B cell (primary cell): Measurements from ENCODE around the gene ADIPOR1. TPM values are rescaled to one million over a fixed set of nuclear protein-coding genes. Genes with fewer than 3 reads are reported as not detected.

Experiments
- ATAC-seq: fragments of 200-7000 bp; cut with Tn5 transposase; one replicate; pipeline ENCODE4 v1.10.0; 2021; ENCODE audit warnings: low read depth, mild to moderate bottlenecking, moderate number of reproducible peaks, moderate library complexity
- CTCF ChIA-PET: fragments of 350-600 bp; sonication (Branson Sonifier 250); formaldehyde crosslinking; loops from one replicate; lab custom pipeline; 2021; ENCODE audit warnings: antibody characterized with exemption, inconsistent platforms; lab: Charles Lee
- POLR2A ChIA-PET: fragments of 350-600 bp; sonication (Branson Sonifier 250); formaldehyde crosslinking; loops from one replicate; lab custom pipeline; 2021; ENCODE audit warnings: antibody characterized with exemption; lab: Charles Lee
- DNase-seq: peaks from one replicate; pipeline ENCODE4 v3.0.0; 2013
- H2AFZ ChIP-seq: 2 replicates; pipeline ENCODE4 v1.6.1; 2012; ENCODE audit warnings: mild to moderate bottlenecking, low read depth, low read length; ENCODE audit not compliant: insufficient read depth, poor library complexity, severe bottlenecking
- H3K27ac ChIP-seq, 2 donors: 1 replicate in 1 of 2; 2 replicates in 1 of 2; pipeline ENCODE4 v1.5.1; 2012 to 2013; ENCODE audit warnings: low read length in 2 of 2, mild to moderate bottlenecking in 2 of 2, moderate library complexity in 1 of 2
- H3K27me3 ChIP-seq, 4 experiments: fragments of 200-600 bp in 1 of 4; sonication (generic) in 1 of 4; replicated peaks in 1 of 4; 1 replicate in 2 of 4; 2 replicates in 2 of 4; pipeline versions ENCODE4 v1.6.1 to v1.7.0; 2013 to 2016; ENCODE audit warnings: low read length in 3 of 4, mild to moderate bottlenecking in 2 of 4, mixed read lengths in 1 of 4, moderate library complexity in 1 of 4; ENCODE audit not compliant: insufficient read depth in 4 of 4, control insufficient read depth in 3 of 4; ENCODE audit errors: control extremely low read depth in 1 of 4
- H3K36me3 ChIP-seq, 2 experiments: replicated peaks in 1 of 2; 1 replicate in 1 of 2; 2 replicates in 1 of 2; pipeline versions ENCODE4 v1.6.1 to v1.7.1; 2013; ENCODE audit warnings: low read length in 1 of 2; ENCODE audit not compliant: insufficient read depth in 2 of 2, control insufficient read depth in 1 of 2; ENCODE audit errors: control extremely low read depth in 1 of 2, extremely low read depth in 1 of 2
- H3K4me1 ChIP-seq, 2 donors: fragments of 200-600 bp in 1 of 2; sonication (generic) in 1 of 2; 1 replicate in 1 of 2; 2 replicates in 1 of 2; pipeline versions ENCODE4 v1.5.1 to v1.6.1; 2013 to 2017; ENCODE audit warnings: low read length in 2 of 2; ENCODE audit not compliant: control insufficient read depth in 2 of 2, insufficient read depth in 2 of 2
- H3K4me2 ChIP-seq: replicated peaks from 2 replicates; pipeline ENCODE3; 2012; ENCODE audit warnings: mild to moderate bottlenecking, low read depth, low read length; ENCODE audit not compliant: poor library complexity, severe bottlenecking
- H3K4me3 ChIP-seq, 5 experiments: fragments of 200-600 bp in 1 of 5; sonication (generic) in 1 of 5; 1 replicate in 3 of 5; 2 replicates in 2 of 5; pipeline versions ENCODE4 v1.5.1 to v1.7.0; 2011 to 2016; ENCODE audit warnings: low read length in 4 of 5, mild to moderate bottlenecking in 4 of 5, low read depth in 2 of 5, control low read depth in 1 of 5, moderate library complexity in 1 of 5; ENCODE audit not compliant: insufficient read depth in 1 of 5; ENCODE audit errors: control extremely low read depth in 1 of 5, extremely low read depth in 1 of 5
- H3K79me2 ChIP-seq: fragments of 200-600 bp; sonication (generic); one replicate; pipeline ENCODE4 v1.6.0; 2016; ENCODE audit warnings: low read length; ENCODE audit not compliant: control insufficient read depth, insufficient read depth
- H3K9ac ChIP-seq: fragments of 200-600 bp; sonication (generic); 2 replicates; pipeline ENCODE4 v1.6.1; 2017; ENCODE audit warnings: mild to moderate bottlenecking, low read length, moderate library complexity
- H3K9me3 ChIP-seq, 3 donors: one replicate each; pipeline versions ENCODE4 v1.6.1 to v1.7.1; 2013; ENCODE audit warnings: low read length in 2 of 3; ENCODE audit not compliant: control insufficient read depth in 2 of 3, insufficient read depth in 1 of 3; ENCODE audit errors: control extremely low read depth in 1 of 3
- H4K20me1 ChIP-seq: 2 replicates; pipeline ENCODE4 v1.6.0; 2012; ENCODE audit warnings: mild to moderate bottlenecking, low read length; ENCODE audit not compliant: insufficient read depth, control insufficient read depth, poor library complexity, severe bottlenecking
- H3K27ac Mint-ChIP-seq: one replicate; pipeline ENCODE4 v1.8.0; 2021; ENCODE audit warnings: mixed read lengths
- H3K27me3 Mint-ChIP-seq: one replicate; pipeline ENCODE4 v1.8.0; 2021; ENCODE audit warnings: mixed read lengths
- H3K4me1 Mint-ChIP-seq: one replicate; pipeline ENCODE4 v1.8.0; 2021; ENCODE audit warnings: mixed read lengths
- H3K4me3 Mint-ChIP-seq: one replicate; pipeline ENCODE4 v1.8.0; 2021; ENCODE audit warnings: mixed read lengths
- H3K9me3 Mint-ChIP-seq: one replicate; pipeline ENCODE4 v1.8.0; 2022; ENCODE audit warnings: mixed read lengths; ENCODE audit not compliant: insufficient read depth
- CTCF ChIP-seq: fragments of 200-600 bp; IDR thresholded peaks from one replicate; pipeline ENCODE4 v1.8.0; 2022; ENCODE audit warnings: antibody characterized with exemption, mild to moderate bottlenecking
- EZH2 ChIP-seq: IDR thresholded peaks from 2 replicates; pipeline ENCODE4 v1.6.1; 2012; ENCODE audit warnings: borderline replicate concordance, low read depth, mild to moderate bottlenecking, moderate library complexity, low read length; ENCODE audit not compliant: insufficient read depth, poor library complexity, severe bottlenecking
- whole genome bisulfite sequencing: methylation state at CpG from one replicate; pipeline ENCODE4 v1.1.5; 2013; ENCODE audit warnings: missing lambda C conversion rate; ENCODE audit not compliant: insufficient coverage; 5-methylcytosine and 5-hydroxymethylcytosine counted together
- intact Hi-C: fragments of 100-400 bp; cut with micrococcal nuclease; formaldehyde crosslinking; loops from one replicate; pipeline ENCODE4 v1.10.0; 2022
- polyA plus RNA-seq: library from polyadenylated mRNA; depleted of rRNA; stranded (reverse); fragments of >200 nt; gene quantifications from 2 replicates; pipeline ENCODE4 v1.2.3, GENCODE V29; 2012
- total RNA-seq, 2 donors: library from RNA; stranded (reverse); fragments of 120-200 nt in 1 of 2; gene quantifications; 1 replicate in 1 of 2; 2 replicates in 1 of 2; pipeline versions ENCODE4 v1.2.3 to v1.2.4, GENCODE V29; 2013 to 2022

Gene ADIPOR1
- total and polyA plus RNA-seq, 2 donors (not counting 1 experiment from before 2014, with no cell fraction given), result 44.2 to 49.5 TPM

GRCh38 chr1:202932476-202932875 lies 25.6 kb downstream of the ADIPOR1 start:
- CTCF ChIA-PET, result interaction anchor here (0.6 kb wide), 1 partner anchor 100 kb away, joined by 3 read pairs; no protein-coding TSS in a partner anchor
- H3K4me3 Mint-ChIP-seq, result no peak overlapping the region

More at GRCh38 chr1:202932476-202932875, 25.6 kb downstream of the ADIPOR1 start:
- intact Hi-C loops, result no loop called here
- POLR2A ChIA-PET, result no interaction called here
- Mint-ChIP-seq H3K27ac (no peak overlapping the region), H3K4me1 (peaks cover 9% of the 10 kb centered on the region), H3K9me3 (no peaks in the 10 kb centered on the region), H3K27me3 (peaks cover 4% of the 10 kb centered on the region)
- Histone ChIP-seq H3K4me3 (no peak overlapping the region), H2AFZ (no peak overlapping the region), H4K20me1 (no peaks in the 10 kb centered on the region), H3K36me3 (no peaks in the 10 kb centered on the region), H3K27ac (no peak overlapping the region), H3K79me2 (peaks cover under 1% of the 10 kb centered on the region), H3K9ac (no peak overlapping the region), H3K4me1 (peaks cover 0 to 4% of the 10 kb centered on the region in 2 donors), H3K4me2 (no peak overlapping the region), H3K27me3 (no peaks in the 10 kb centered on the region), H3K9me3 (no peaks in the 10 kb centered on the region)
- WGBS, result 94% methylated on average over 2 of the region's 2 CpGs
- no peak for ATAC-seq
- no peak for DNase-seq
- no peak for TF ChIP-seq CTCF
- no peak for TF ChIP-seq EZH2
